Activated CD4-positive, alpha-beta T cell treated with anti-CD3 and anti-CD28 coated beads for 4 hours (primary cell): ENCODE data around the gene OGFRL1.
"Not testable (repeated sequence)": the region's sequence is repeated elsewhere in the genome, so short reads cannot be mapped to it uniquely, and the experiment has no call there.

ENCODE experiments used
- DNase-seq, 2 donors: peaks; one replicate each; pipeline ENCODE4 v3.0.0-alpha.2; 2020

OGFRL1 gene

DNA sequence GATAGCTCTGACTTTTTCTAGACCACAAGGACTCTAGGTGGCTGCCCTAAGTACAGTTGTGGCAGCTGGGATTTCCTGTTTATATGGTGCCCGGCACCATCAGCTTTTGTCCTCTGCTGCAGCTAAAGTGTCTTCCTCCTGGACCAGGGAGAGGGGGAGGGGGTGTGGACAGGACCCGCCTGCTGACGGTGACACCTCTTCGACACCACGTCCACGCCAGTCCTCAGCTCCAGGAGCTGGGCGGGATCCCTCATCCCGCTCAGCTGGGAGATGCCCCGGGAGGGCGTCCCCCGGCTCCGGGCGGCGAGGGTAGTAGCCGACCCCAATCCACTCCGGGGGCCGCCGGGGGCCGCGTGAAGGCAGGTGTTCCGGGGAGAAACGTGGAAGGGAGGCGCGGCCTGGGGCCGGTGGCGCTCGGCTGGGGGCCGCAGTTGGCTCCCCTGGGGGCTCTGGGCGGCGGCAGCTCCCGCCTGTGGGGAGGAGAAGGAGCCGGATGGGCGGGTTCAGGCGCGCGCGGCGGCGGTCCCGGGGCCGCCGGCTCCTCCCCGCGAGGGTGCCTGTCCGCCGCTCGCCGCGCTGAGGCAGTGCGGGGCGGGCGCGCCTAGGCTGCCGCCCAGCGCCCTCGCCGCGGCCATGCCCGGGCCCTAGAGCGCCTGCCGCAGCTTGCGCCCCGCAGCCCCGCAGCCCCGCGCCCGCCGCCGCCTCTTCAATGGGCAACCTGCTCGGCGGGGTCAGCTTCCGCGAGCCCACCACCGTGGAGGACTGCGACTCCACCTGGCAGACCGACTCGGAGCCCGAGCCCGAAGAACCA is at the start of gene OGFRL1:
TSS of gene OGFRL1 (plus strand) at position 584 of the 811 bp plus-strand sequence. CDS start at position 710, 126 bp downstream.
- peak; percentile 44 to 52 for DNase-seq

- no peak for DNase-seq
These were observed 48.9 kb upstream of the OGFRL1 start for GRCh38 chr6:71239694-71240093.

DNA sequence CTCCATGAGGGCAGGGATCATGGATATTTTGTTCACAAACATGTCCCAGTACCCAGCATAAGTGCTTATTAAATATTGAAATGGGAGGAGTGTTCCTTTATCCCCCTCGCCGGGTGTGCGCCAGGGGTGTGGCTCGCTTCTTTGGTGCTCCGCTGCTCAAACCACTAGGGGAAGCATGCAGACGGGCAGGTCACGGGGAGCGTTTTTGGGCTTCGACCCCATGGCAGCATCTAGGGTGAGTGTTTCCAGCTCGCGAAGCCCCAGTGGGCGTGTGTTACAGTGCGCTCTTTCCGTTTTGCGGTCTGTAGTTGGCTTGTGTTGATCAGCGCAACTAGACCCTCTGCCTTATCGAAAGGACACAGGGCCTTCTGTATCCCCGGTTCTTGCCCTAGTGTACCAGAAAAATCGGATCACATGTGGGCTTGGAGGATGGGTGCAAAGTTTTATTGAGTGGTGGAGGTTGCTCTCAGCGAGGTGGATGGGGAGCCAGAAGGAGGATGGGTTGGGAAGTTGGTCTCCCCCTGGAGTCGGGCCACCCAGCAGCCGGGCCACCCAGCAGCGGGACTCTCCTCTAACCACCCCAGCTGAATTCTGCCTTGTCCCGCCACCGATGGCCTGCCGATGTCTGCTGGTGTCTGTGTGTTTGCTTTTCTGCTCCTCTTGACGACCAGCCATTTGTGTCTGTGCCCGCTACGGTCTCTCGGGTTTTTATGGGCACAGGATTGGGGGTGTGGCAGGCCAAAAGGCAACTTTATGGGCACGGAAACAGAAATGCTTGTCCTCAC is 43.2 kb upstream of the OGFRL1 start:
- no peak for DNase-seq

- no peak for DNase-seq
These were observed 42.0 kb upstream of the OGFRL1 start for GRCh38 chr6:71246596-71246995.

DNA sequence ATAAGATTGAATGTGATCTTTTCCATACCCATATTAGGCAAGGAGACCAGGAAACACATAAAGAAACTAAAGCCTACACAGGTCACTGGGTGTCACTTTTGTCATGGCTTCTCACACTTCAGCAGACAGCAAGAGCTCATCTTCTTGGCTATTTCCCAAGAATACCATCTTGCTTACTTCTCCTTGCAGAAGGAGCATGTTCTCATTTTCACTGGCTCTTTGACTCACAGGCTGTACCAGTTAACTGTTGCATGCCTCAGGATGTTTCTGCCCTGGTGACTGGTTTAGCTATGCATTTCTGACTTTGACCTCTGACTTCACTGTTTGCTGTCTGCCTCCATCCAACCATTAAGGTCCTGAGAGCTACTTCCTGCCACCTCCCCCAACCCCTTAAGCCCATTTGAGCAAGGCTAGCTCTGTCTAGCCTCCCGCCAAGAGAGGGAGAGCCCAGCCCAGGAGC is 40.3 kb upstream of the OGFRL1 start:
- no peak for DNase-seq

- no peak for DNase-seq
These were observed 39.6 kb upstream of the OGFRL1 start for GRCh38 chr6:71248878-71249544.

DNA sequence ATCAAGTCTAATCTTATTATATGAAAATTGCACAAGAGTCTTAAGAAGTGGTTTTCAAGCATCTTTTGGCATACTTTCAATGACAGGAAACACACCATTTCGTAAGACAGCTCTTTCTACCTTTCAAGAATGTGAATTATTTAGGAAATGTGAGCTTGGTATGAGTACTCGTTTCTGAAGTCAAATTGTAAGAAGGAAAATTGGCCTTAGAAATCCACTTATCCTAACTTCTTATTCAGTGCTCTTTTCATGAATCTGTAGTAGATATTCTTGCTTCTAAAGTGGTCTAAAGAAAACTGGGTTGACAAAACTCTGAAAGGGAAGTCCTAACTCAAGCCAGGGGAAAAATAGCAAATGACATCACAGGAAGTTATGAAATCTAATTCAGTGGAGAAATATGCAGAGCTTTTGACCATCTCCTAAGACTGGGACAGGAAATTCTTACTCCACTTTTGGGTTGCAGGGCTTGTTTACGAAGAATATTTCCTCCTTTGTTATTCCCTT is 38.5 kb upstream of the OGFRL1 start:
- no peak for DNase-seq

GRCh38 chr6:71252410-71252809 is 36.2 kb upstream of the OGFRL1 start:
- no peak for DNase-seq

GRCh38 chr6:71252960-71253359 is 35.7 kb upstream of the OGFRL1 start:
- no peak for DNase-seq

GRCh38 chr6:71254323-71254722 is 34.3 kb upstream of the OGFRL1 start:
- no peak for DNase-seq

- DNase-seq = no peak
These were observed 30.3 kb upstream of the OGFRL1 start for GRCh38 chr6:71258078-71258866.

GRCh38 chr6:71259888-71260604 is 28.6 kb upstream of the OGFRL1 start:
- DNase-seq = no peak

DNA sequence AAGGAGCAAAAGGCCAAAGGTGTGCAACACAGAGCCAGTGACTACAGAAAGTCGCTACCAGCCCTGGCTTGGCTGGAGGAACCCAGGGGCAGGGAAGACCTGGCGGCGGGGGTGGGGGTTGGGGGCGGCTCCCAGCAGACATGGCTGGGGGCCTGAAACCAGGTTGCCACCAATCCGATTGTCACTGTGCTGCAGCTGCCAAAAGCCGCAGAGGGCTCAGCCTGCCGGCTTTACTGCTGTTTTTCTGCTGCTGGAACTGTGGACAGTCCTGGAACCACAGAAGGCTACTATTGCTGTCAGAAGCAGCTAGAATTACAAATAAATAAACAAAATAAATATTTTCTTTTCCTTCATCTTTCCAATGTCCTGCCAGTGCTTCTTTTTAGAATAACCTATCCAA is 25.7 kb upstream of the OGFRL1 start:
- DNase-seq = no peak

DNA sequence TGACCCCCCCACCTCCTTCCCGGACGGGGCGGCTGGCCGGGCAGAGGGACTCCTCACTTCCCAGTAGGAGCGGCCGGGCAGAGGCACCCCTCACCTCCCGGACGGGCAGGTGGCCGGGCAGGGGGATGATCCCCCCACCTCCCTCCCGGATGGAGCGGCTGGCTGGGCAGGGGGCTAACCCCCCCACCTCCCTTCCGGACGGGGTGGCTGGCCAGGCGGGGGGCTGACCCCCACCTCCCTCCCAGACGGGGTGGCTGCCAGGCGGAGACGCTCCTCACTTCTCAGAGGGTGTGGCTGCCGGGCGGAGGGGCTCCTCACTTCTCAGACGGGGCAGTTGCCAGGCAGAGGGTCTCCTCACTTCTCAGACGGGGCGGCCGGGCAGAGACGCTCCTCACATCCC is 22.2 kb upstream of the OGFRL1 start:
- DNase-seq = not testable (repeated sequence)

GRCh38 chr6:71268735-71269437 is 19.7 kb upstream of the OGFRL1 start:
- DNase-seq = no peak

DNA sequence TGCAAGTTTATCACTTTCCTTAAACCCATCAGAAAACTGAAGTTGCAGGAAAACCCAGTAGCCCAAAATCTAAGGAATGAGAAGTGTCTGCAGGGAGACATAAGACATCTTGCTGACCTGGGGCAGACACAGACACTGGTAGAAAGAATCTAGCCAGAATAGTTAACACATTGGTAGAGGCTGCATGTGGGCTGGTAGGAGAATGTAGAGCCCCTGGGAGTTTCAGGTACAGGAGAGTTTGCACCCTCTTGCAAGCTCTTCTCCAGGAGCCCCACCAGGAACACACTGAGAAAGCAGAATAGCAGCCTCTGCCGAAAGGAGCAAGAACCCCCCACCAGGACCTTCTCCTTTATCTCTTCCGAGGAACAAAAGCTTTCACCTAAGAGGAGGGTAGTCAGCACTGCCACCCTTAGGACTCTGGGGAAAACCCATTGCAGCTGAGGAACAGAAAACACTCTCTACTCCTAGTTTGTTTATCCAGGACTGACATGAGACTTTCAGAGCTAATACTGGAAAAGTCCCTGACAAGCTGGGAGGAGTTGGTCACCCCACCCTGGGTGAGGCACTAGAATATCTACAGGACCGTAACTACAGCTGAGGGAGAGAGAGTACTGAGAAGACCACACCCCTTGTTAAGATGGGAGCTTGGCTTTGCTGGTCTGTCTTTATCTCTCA is 10.5 kb upstream of the OGFRL1 start:
- DNase-seq = no peak

GRCh38 chr6:71279321-71279720 is 9.3 kb upstream of the OGFRL1 start:
- no peak for DNase-seq

DNA sequence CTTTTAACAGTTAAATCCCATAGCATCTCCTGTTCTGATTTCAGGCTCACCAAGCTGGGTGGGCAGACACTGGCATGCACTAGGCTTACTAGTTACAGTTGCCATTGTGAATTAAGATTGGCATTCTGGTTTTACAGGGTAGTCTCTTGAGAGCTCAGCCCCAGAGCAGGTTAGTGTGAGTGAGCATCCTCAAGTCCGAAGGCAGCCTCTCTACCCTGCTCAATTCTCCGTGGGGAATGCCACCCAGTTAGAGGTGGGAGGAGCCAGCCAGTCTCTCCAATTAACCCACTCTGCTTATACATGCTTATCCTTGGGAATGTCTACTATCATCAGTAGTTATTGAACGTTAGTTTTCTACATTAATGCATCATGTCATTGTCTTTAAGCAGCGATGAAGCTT is 8.9 kb upstream of the OGFRL1 start:
- no peak for DNase-seq

- no peak for DNase-seq
These were observed 7.9 kb upstream of the OGFRL1 start for GRCh38 chr6:71280701-71281100.

GRCh38 chr6:71284785-71285184 is 3.8 kb upstream of the OGFRL1 start:
- no peak for DNase-seq

GRCh38 chr6:71287038-71287437 is 1.6 kb upstream of the OGFRL1 start:
- no peak for DNase-seq
